GM19455 (cell line): ENCODE measurements around the gene USP34.

ENCODE experiments used
- ATAC-seq: cut with Tn5 transposase; IDR thresholded peaks from one replicate; pipeline ENCODE4 v1.9.1; 2021; ENCODE audit not compliant: unreplicated experiment

The USP34 gene

GRCh38 chr2:61379521-61379920, 91.4 kb downstream of the USP34 start:
- ATAC-seq, result no peak

- no peak for ATAC-seq
Measured at GRCh38 chr2:61378281-61378680, 92.6 kb downstream of the USP34 start.

GRCh38 chr2:61377046-61377445, 93.8 kb downstream of the USP34 start:
- no peak for ATAC-seq

- no peak for ATAC-seq
Measured at GRCh38 chr2:61376211-61376610, 94.7 kb downstream of the USP34 start.

- no peak for ATAC-seq
Measured at GRCh38 chr2:61371027-61371426, 99.9 kb downstream of the USP34 start.

GRCh38 chr2:61368687-61369665, 101.9 kb downstream of the USP34 start:
- ATAC-seq, result no peak

- no peak for ATAC-seq
Measured at GRCh38 chr2:61367177-61367576, 103.7 kb downstream of the USP34 start.

- no peak for ATAC-seq
Measured at GRCh38 chr2:61363580-61363979, 107.3 kb downstream of the USP34 start.

- ATAC-seq, result no peak
Measured at GRCh38 chr2:61362873-61363272, 108.0 kb downstream of the USP34 start.

GRCh38 chr2:61361068-61361467, 109.8 kb downstream of the USP34 start:
- no peak for ATAC-seq

- no peak for ATAC-seq
Measured at GRCh38 chr2:61359058-61359457, 111.8 kb downstream of the USP34 start.

- ATAC-seq, result no peak
Measured at GRCh38 chr2:61357681-61358080, 113.2 kb downstream of the USP34 start.

- ATAC-seq, result no peak
Measured at GRCh38 chr2:61356958-61357350, 113.9 kb downstream of the USP34 start.

GRCh38 chr2:61356261-61356957, 114.5 kb downstream of the USP34 start:
- no peak for ATAC-seq

- no peak for ATAC-seq
Measured at GRCh38 chr2:61354543-61355197, 116.2 kb downstream of the USP34 start.

GRCh38 chr2:61353909-61354308, 117.0 kb downstream of the USP34 start:
- ATAC-seq, result no peak

- ATAC-seq, result no peak
Measured at GRCh38 chr2:61350777-61351176, 120.1 kb downstream of the USP34 start.

- no peak for ATAC-seq
Measured at GRCh38 chr2:61343141-61343540, 127.7 kb downstream of the USP34 start.

- ATAC-seq, result no peak
Measured at GRCh38 chr2:61340242-61340641, 130.6 kb downstream of the USP34 start.

- no peak for ATAC-seq
Measured at GRCh38 chr2:61338447-61338846, 132.4 kb downstream of the USP34 start.

- no peak for ATAC-seq
Measured at GRCh38 chr2:61335187-61335586, 135.7 kb downstream of the USP34 start.

GRCh38 chr2:61334466-61334865, 136.4 kb downstream of the USP34 start:
- ATAC-seq, result no peak
